A673 (cell line): ENCODE measurements around the gene ATP5IF1. TPM values are rescaled to one million over a fixed set of nuclear protein-coding genes. Genes with fewer than 3 reads are reported as not detected.

ENCODE experiments used
- BruUV-seq: library from RNA; stranded (reverse); fragments of 400-500 nt; replicated peaks from 2 replicates; lab custom pipeline; 2021; lab: Mats Ljungman, UMichigan
- CTCF ChIA-PET: fragments of 300-600 bp; sonication (Branson Sonifier 250); formaldehyde crosslinking; loops from one replicate; lab custom pipeline; 2022; ENCODE audit warnings: antibody characterized with exemption; lab: Charles Lee
- POLR2A ChIA-PET: fragments of 300-600 bp; sonication (Branson Sonifier 250); formaldehyde crosslinking; loops from one replicate; lab custom pipeline; 2022; ENCODE audit warnings: antibody characterized with exemption; ENCODE audit not compliant: low non-redundant PET; lab: Charles Lee
- DNase-seq: peaks from one replicate; pipeline ENCODE4 v3.0.0-alpha.2; 2015; ENCODE audit warnings: low spot score
- H3K27ac ChIP-seq: fragments of 200-600 bp; sonication (generic); 2 replicates; pipeline ENCODE4 v1.5.1; 2016; ENCODE audit warnings: mixed run types, low read depth, mild to moderate bottlenecking, mixed read lengths, antibody characterized with exemption, low read length; ENCODE audit not compliant: poor library complexity, severe bottlenecking
- H3K27me3 ChIP-seq: fragments of 200-600 bp; sonication (generic); replicated peaks from 2 replicates; pipeline ENCODE4 v1.6.1; 2017; ENCODE audit warnings: mixed run types, low read depth, mild to moderate bottlenecking, mixed read lengths, antibody characterized with exemption, low read length; ENCODE audit not compliant: insufficient read depth, poor library complexity
- H3K36me3 ChIP-seq: fragments of 200-600 bp; sonication (generic); 2 replicates; pipeline ENCODE4 v1.6.1; 2016; ENCODE audit warnings: mixed run types, mild to moderate bottlenecking, mixed read lengths, antibody characterized with exemption, low read length; ENCODE audit not compliant: insufficient read depth, poor library complexity, severe bottlenecking
- H3K4me1 ChIP-seq: fragments of 200-600 bp; sonication (generic); 2 replicates; pipeline ENCODE4 v1.6.1; 2017; ENCODE audit warnings: mixed run types, mild to moderate bottlenecking, mixed read lengths, antibody characterized with exemption, low read length; ENCODE audit not compliant: insufficient read depth, poor library complexity, severe bottlenecking
- H3K4me3 ChIP-seq: fragments of 200-600 bp; sonication (generic); 2 replicates; pipeline ENCODE4 v1.5.1; 2016; ENCODE audit warnings: low read depth, mixed run types, mild to moderate bottlenecking, mixed read lengths, low read length; ENCODE audit not compliant: poor library complexity, severe bottlenecking
- H3K9me3 ChIP-seq: fragments of 200-600 bp; sonication (generic); 2 replicates; pipeline ENCODE4 v1.6.1; 2016; ENCODE audit warnings: mixed run types, low read depth, mild to moderate bottlenecking, mixed read lengths, antibody characterized with exemption, low read length; ENCODE audit not compliant: poor library complexity, severe bottlenecking
- CTCF ChIP-seq: fragments of 300-800, 200-600 bp; sonication (generic); conservative IDR thresholded peaks from 2 replicates; pipeline ENCODE4 v1.5.1; 2017; ENCODE audit warnings: low read depth, mild to moderate bottlenecking, antibody characterized with exemption, low read length, moderate library complexity, mixed read lengths
- EZH2 ChIP-seq: fragments of 200-600 bp; sonication (generic); IDR thresholded peaks from 2 replicates; pipeline ENCODE4 v1.6.1; 2017; ENCODE audit warnings: borderline replicate concordance, low read depth, mild to moderate bottlenecking, mixed read lengths, antibody characterized with exemption, low read length; ENCODE audit not compliant: poor library complexity, severe bottlenecking
- intact Hi-C: fragments of 100-400 bp; cut with micrococcal nuclease; formaldehyde crosslinking; loops from one replicate; pipeline ENCODE4 v1.10.0; 2022; ENCODE audit not compliant: unreplicated experiment
- total RNA-seq: library from RNA; stranded (reverse); gene quantifications from 2 replicates; pipeline ENCODE4 v1.2.3, GENCODE V29; 2021

ATP5IF1 gene
- total RNA-seq, 1 experiment from 2014 or later = 144 TPM

GRCh38 chr1:28199328-28200233 lies 36.3 kb upstream of the ATP5IF1 start:
- Histone ChIP-seq H3K4me3 (no peak overlapping the region), H3K4me1 (no peaks in the 10 kb centered on the region), H3K27ac (no peak overlapping the region), H3K9me3 (no peaks in the 10 kb centered on the region), H3K27me3 (no peaks in the 10 kb centered on the region), H3K36me3 (peaks cover 40% of the 10 kb centered on the region)
- intact Hi-C loops = no loop called here
- CTCF ChIA-PET = no interaction called here
- TF ChIP-seq CTCF (no peak), EZH2 (no peak)
- POLR2A ChIA-PET = no interaction called here
- no peak for DNase-seq
- BruUV-seq = no TSS peak

DNA sequence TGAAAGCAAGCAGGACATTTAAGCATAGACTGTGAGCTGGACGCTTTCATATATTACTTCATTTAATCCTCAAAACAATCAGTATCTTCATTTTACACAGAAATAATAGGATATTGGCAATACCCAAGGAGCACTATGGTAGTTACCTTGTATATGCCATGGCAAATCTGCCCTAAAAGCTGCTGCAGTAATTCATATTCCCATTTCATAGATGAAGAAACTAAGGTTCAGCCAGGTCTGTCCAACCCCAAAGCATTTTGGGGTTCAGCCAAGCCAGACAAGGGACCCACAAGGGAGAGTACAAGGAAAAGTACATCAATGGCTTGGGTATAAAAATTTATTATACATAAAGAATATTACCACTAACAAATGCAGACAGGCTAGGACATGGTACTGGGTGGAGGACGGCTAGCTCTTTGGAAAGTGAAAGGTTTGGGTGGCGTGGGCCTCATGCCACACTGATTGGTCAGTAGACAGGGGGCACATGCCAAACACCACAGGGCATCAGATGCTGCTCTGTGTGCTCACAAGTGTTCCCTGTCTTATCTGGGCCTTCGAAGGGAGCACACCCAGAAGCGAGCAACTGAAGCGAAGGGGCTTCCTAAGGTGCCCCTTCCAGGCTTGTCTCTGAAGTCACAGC lies 35.6 kb upstream of the ATP5IF1 start:
- H3K9me3 ChIP-seq = no peaks in the 10 kb centered on the region
- no peak overlapping the region for H3K27ac ChIP-seq
- CTCF ChIA-PET = no interaction called here
- BruUV-seq = no TSS peak
- H3K4me3 ChIP-seq = no peak overlapping the region
- POLR2A ChIA-PET = no interaction called here
- no peaks in the 10 kb centered on the region for H3K27me3 ChIP-seq
- H3K4me1 ChIP-seq = no peaks in the 10 kb centered on the region
- no peak for DNase-seq
- intact Hi-C loops = no loop called here
- TF ChIP-seq EZH2 (no peak), CTCF (no peak)
- peaks cover 48% of the 10 kb centered on the region for H3K36me3 ChIP-seq

GRCh38 chr1:28205243-28205642 lies 30.7 kb upstream of the ATP5IF1 start:
- TF ChIP-seq CTCF (no peak), EZH2 (no peak)
- H3K27ac ChIP-seq = no peak overlapping the region
- H3K9me3 ChIP-seq = no peaks in the 10 kb centered on the region
- intact Hi-C loops = no loop called here
- ChIA-PET CTCF (no interaction called here), POLR2A (no interaction called here)
- no peak overlapping the region for H3K4me3 ChIP-seq
- no peak for DNase-seq
- no TSS peak for BruUV-seq
- no peaks in the 10 kb centered on the region for H3K27me3 ChIP-seq
- peaks cover 68% of the 10 kb centered on the region for H3K36me3 ChIP-seq
- H3K4me1 ChIP-seq = no peaks in the 10 kb centered on the region
